NT2/D1 (cell line): ENCODE data around the gene SULT1C3.

ENCODE experiments used
- DNase-seq: peaks from one replicate; pipeline ENCODE4 v3.0.0-alpha.2; 2011; ENCODE audit warnings: low read depth, low spot score
- H3K27me3 ChIP-seq: 2 replicates; pipeline ENCODE4 v1.6.0; 2011; ENCODE audit warnings: mild to moderate bottlenecking; ENCODE audit not compliant: insufficient read length, insufficient read depth
- H3K36me3 ChIP-seq: 2 replicates; pipeline ENCODE4 v1.6.1; 2011; ENCODE audit warnings: mild to moderate bottlenecking, low read length, mixed read lengths; ENCODE audit not compliant: insufficient read depth, insufficient read length
- H3K4me1 ChIP-seq: 2 replicates; pipeline ENCODE4 v1.5.1; 2011; ENCODE audit not compliant: insufficient read depth, insufficient read length
- H3K4me3 ChIP-seq: 2 replicates; pipeline ENCODE4 v1.5.1; 2011; ENCODE audit warnings: low read depth; ENCODE audit not compliant: insufficient read length
- H3K9ac ChIP-seq: 2 replicates; pipeline ENCODE4 v1.6.0; 2011; ENCODE audit warnings: low read depth; ENCODE audit not compliant: insufficient read length
- H3K9me3 ChIP-seq: 2 replicates; pipeline ENCODE4 v1.5.1; 2011; ENCODE audit warnings: mild to moderate bottlenecking, low read length; ENCODE audit not compliant: insufficient read depth
- SUZ12 ChIP-seq: IDR thresholded peaks from 2 replicates; pipeline ENCODE4 v1.6.1; 2011; ENCODE audit not compliant: insufficient read length, insufficient read depth; ENCODE audit errors: extremely low read depth
- YY1 ChIP-seq: IDR thresholded peaks from 2 replicates; pipeline ENCODE4 v1.6.1; 2011; ENCODE audit not compliant: insufficient read length, insufficient read depth
- ZNF274 ChIP-seq: IDR thresholded peaks from 2 replicates; pipeline ENCODE4 v1.6.1; 2011; ENCODE audit warnings: mild to moderate bottlenecking, low read depth, low read length

Gene SULT1C3

GRCh38 chr2:108267101-108267500 is 27.3 kb downstream of the SULT1C3 start:
- H3K4me3 ChIP-seq: no peak overlapping the region
- no peaks in the 10 kb centered on the region for H3K36me3 ChIP-seq
- no peaks in the 10 kb centered on the region for H3K4me1 ChIP-seq
- H3K9ac ChIP-seq: no peak overlapping the region
- H3K27me3 ChIP-seq: no peaks in the 10 kb centered on the region
- DNase-seq: no peak
- TF ChIP-seq SUZ12 (no peak), ZNF274 (no peak), YY1 (no peak)
- H3K9me3 ChIP-seq: no peaks in the 10 kb centered on the region

GRCh38 chr2:108268001-108268400 is 28.2 kb downstream of the SULT1C3 start:
- DNase-seq: no peak
- Histone ChIP-seq H3K4me3 (no peak overlapping the region), H3K9ac (no peak overlapping the region), H3K36me3 (no peaks in the 10 kb centered on the region), H3K9me3 (no peaks in the 10 kb centered on the region), H3K27me3 (no peaks in the 10 kb centered on the region), H3K4me1 (no peaks in the 10 kb centered on the region)
- TF ChIP-seq ZNF274 (no peak), SUZ12 (no peak), YY1 (no peak)

GRCh38 chr2:108270346-108270745 is 30.6 kb downstream of the SULT1C3 start:
- Histone ChIP-seq H3K36me3 (no peaks in the 10 kb centered on the region), H3K4me3 (no peak overlapping the region), H3K27me3 (no peaks in the 10 kb centered on the region), H3K4me1 (no peaks in the 10 kb centered on the region), H3K9me3 (no peaks in the 10 kb centered on the region), H3K9ac (no peak overlapping the region)
- no peak for DNase-seq
- no peak for TF ChIP-seq YY1
- no peak for TF ChIP-seq ZNF274
- no peak for TF ChIP-seq SUZ12

GRCh38 chr2:108270768-108271506 is 31.2 kb downstream of the SULT1C3 start:
- TF ChIP-seq SUZ12 (no peak), YY1 (no peak), ZNF274 (no peak)
- Histone ChIP-seq H3K9me3 (no peaks in the 10 kb centered on the region), H3K36me3 (no peaks in the 10 kb centered on the region), H3K9ac (no peak overlapping the region), H3K4me3 (no peak overlapping the region), H3K4me1 (no peaks in the 10 kb centered on the region), H3K27me3 (no peaks in the 10 kb centered on the region)
- no peak for DNase-seq

- Histone ChIP-seq H3K9ac (no peak overlapping the region), H3K4me3 (no peak overlapping the region), H3K9me3 (no peaks in the 10 kb centered on the region), H3K36me3 (no peaks in the 10 kb centered on the region), H3K4me1 (no peaks in the 10 kb centered on the region), H3K27me3 (no peaks in the 10 kb centered on the region)
- no peak for DNase-seq
- no peak for TF ChIP-seq YY1
- TF ChIP-seq ZNF274: no peak
- TF ChIP-seq SUZ12: no peak
Observed at GRCh38 chr2:108271691-108272253, 32.0 kb downstream of the SULT1C3 start.

GRCh38 chr2:108278631-108279030 is 38.9 kb downstream of the SULT1C3 start:
- Histone ChIP-seq H3K4me3 (no peak overlapping the region), H3K27me3 (no peaks in the 10 kb centered on the region), H3K9ac (no peak overlapping the region), H3K9me3 (no peaks in the 10 kb centered on the region), H3K36me3 (no peaks in the 10 kb centered on the region), H3K4me1 (no peaks in the 10 kb centered on the region)
- TF ChIP-seq SUZ12 (no peak), YY1 (no peak)
- DNase-seq: no peak

GRCh38 chr2:108279468-108279867 is 39.7 kb downstream of the SULT1C3 start:
- H3K36me3 ChIP-seq: no peaks in the 10 kb centered on the region

More at GRCh38 chr2:108279468-108279867, 39.7 kb downstream of the SULT1C3 start:
- Histone ChIP-seq H3K4me1 (no peaks in the 10 kb centered on the region), H3K9me3 (no peaks in the 10 kb centered on the region), H3K4me3 (no peak overlapping the region), H3K27me3 (no peaks in the 10 kb centered on the region), H3K9ac (no peak overlapping the region)
- TF ChIP-seq YY1: no peak
- no peak for TF ChIP-seq ZNF274
- no peak for TF ChIP-seq SUZ12
- DNase-seq: no peak
